Activated naive CD8-positive, alpha-beta T cell (primary cell): ENCODE measurements around the gene TP63.
A peak's percentile ranks its signal among the peaks of the same experiment; 100 is the strongest.

ENCODE experiments used
- H3K27ac Mint-ChIP-seq: one replicate; pipeline ENCODE4 v1.8.0; 2021; ENCODE audit warnings: mixed read lengths
- H3K27me3 Mint-ChIP-seq: one replicate; pipeline ENCODE4 v1.8.0; 2021; ENCODE audit warnings: mixed read lengths
- H3K36me3 Mint-ChIP-seq: one replicate; pipeline ENCODE4 v1.8.0; 2021; ENCODE audit warnings: mixed read lengths
- H3K4me1 Mint-ChIP-seq: one replicate; pipeline ENCODE4 v1.8.0; 2021; ENCODE audit warnings: low read depth, mixed read lengths
- H3K4me3 Mint-ChIP-seq: one replicate; pipeline ENCODE4 v1.8.0; 2021; ENCODE audit warnings: mild to moderate bottlenecking, mixed read lengths
- H3K9me3 Mint-ChIP-seq: one replicate; pipeline ENCODE4 v1.8.0; 2021; ENCODE audit warnings: low read depth, mixed read lengths

The TP63 gene

GRCh38 chr3:189914799-189915198 is 283.6 kb downstream of the TP63 start:
- Mint-ChIP-seq H3K4me1 (no peaks in the 10 kb centered on the region), H3K9me3 (peaks cover 1% of the 10 kb centered on the region), H3K36me3 (no peaks in the 10 kb centered on the region), H3K27me3 (peaks cover 11% of the 10 kb centered on the region), H3K27ac (no peak overlapping the region), H3K4me3 (no peak overlapping the region)

GRCh38 chr3:189921770-189922169 is 290.6 kb downstream of the TP63 start:
- peaks cover 4% of the 10 kb centered on the region for H3K9me3 Mint-ChIP-seq
- H3K36me3 Mint-ChIP-seq: no peaks in the 10 kb centered on the region
- no peak overlapping the region for H3K27ac Mint-ChIP-seq
- peaks cover 2% of the 10 kb centered on the region for H3K27me3 Mint-ChIP-seq
- H3K4me3 Mint-ChIP-seq: no peak overlapping the region
- H3K4me1 Mint-ChIP-seq: no peaks in the 10 kb centered on the region

- peaks cover 16% of the 10 kb centered on the region for H3K4me1 Mint-ChIP-seq
- no peaks in the 10 kb centered on the region for H3K36me3 Mint-ChIP-seq
- H3K9me3 Mint-ChIP-seq: no peaks in the 10 kb centered on the region
- H3K27me3 Mint-ChIP-seq: no peaks in the 10 kb centered on the region
- no peak overlapping the region for H3K4me3 Mint-ChIP-seq
- H3K27ac Mint-ChIP-seq: peak overlapping the region; percentile 41
Measured at GRCh38 chr3:189927975-189928895, 297.0 kb downstream of the TP63 start.

GRCh38 chr3:189936201-189936945 is 305.2 kb downstream of the TP63 start:
- H3K4me3 Mint-ChIP-seq: no peak overlapping the region
- H3K27me3 Mint-ChIP-seq: no peaks in the 10 kb centered on the region
- H3K27ac Mint-ChIP-seq: no peak overlapping the region
- no peaks in the 10 kb centered on the region for H3K9me3 Mint-ChIP-seq
- no peaks in the 10 kb centered on the region for H3K4me1 Mint-ChIP-seq
- H3K36me3 Mint-ChIP-seq: no peaks in the 10 kb centered on the region

- Mint-ChIP-seq H3K4me3 (no peak overlapping the region), H3K36me3 (no peaks in the 10 kb centered on the region)
Measured at GRCh38 chr3:189937302-189938127, 306.3 kb downstream of the TP63 start.

GRCh38 chr3:189941125-189941524 is 309.9 kb downstream of the TP63 start:
- Mint-ChIP-seq H3K9me3 (no peaks in the 10 kb centered on the region), H3K27ac (no peak overlapping the region), H3K4me1 (no peaks in the 10 kb centered on the region), H3K36me3 (no peaks in the 10 kb centered on the region), H3K4me3 (no peak overlapping the region), H3K27me3 (no peaks in the 10 kb centered on the region)

More at GRCh38 chr3:189937302-189938127, 306.3 kb downstream of the TP63 start:
- Mint-ChIP-seq H3K27me3 (no peaks in the 10 kb centered on the region), H3K4me1 (no peaks in the 10 kb centered on the region), H3K27ac (no peak overlapping the region), H3K9me3 (no peaks in the 10 kb centered on the region)

- Mint-ChIP-seq H3K4me3 (no peak overlapping the region), H3K4me1 (no peaks in the 10 kb centered on the region), H3K27ac (no peak overlapping the region), H3K27me3 (no peaks in the 10 kb centered on the region), H3K9me3 (no peaks in the 10 kb centered on the region), H3K36me3 (no peaks in the 10 kb centered on the region)
Measured at GRCh38 chr3:189941679-189942078, 310.5 kb downstream of the TP63 start.

GRCh38 chr3:189942948-189943347 is 311.8 kb downstream of the TP63 start:
- H3K27me3 Mint-ChIP-seq: no peaks in the 10 kb centered on the region

GRCh38 chr3:189944285-189945145 is 313.3 kb downstream of the TP63 start:
- peaks cover 4% of the 10 kb centered on the region for H3K4me1 Mint-ChIP-seq
- H3K4me3 Mint-ChIP-seq: no peak overlapping the region
- no peaks in the 10 kb centered on the region for H3K9me3 Mint-ChIP-seq
- H3K27me3 Mint-ChIP-seq: no peaks in the 10 kb centered on the region
- no peaks in the 10 kb centered on the region for H3K36me3 Mint-ChIP-seq
- no peak overlapping the region for H3K27ac Mint-ChIP-seq

More at GRCh38 chr3:189942948-189943347, 311.8 kb downstream of the TP63 start:
- H3K9me3 Mint-ChIP-seq: no peaks in the 10 kb centered on the region
- H3K36me3 Mint-ChIP-seq: no peaks in the 10 kb centered on the region
- H3K4me3 Mint-ChIP-seq: no peak overlapping the region
- no peak overlapping the region for H3K27ac Mint-ChIP-seq
- H3K4me1 Mint-ChIP-seq: no peaks in the 10 kb centered on the region

- no peaks in the 10 kb centered on the region for H3K27me3 Mint-ChIP-seq
- peaks cover 4% of the 10 kb centered on the region for H3K4me1 Mint-ChIP-seq
- H3K4me3 Mint-ChIP-seq: no peak overlapping the region
- H3K9me3 Mint-ChIP-seq: no peaks in the 10 kb centered on the region
- no peaks in the 10 kb centered on the region for H3K36me3 Mint-ChIP-seq
- no peak overlapping the region for H3K27ac Mint-ChIP-seq
Measured at GRCh38 chr3:189945935-189946709, 314.9 kb downstream of the TP63 start.
